ENCODE data around the gene PNKP.

Gene PNKP

DNA sequence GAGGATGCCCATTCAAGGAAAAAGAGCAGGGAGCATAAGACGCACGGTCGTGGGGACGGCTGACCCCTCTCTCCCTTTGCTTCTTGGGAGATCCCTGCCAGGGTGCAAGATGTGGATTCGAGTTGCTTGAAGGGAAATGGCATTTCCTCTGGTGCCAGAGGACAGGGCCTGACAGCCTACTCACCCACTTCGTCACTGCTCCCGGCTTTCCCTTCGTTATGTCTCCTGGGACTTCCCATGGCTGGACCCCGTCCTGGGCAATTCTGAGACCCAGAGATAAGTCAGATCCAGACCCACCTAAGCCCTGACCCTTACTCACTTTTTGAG is 11.3 kb upstream of the PNKP start:
- peaks cover 23% of the 10 kb centered on the region for H3K79me2 ChIP-seq (ENCODE audit: control insufficient read depth, low read length)
- H3K27ac ChIP-seq (ENCODE audit: low read depth, low read length): no peak overlapping the region
- H3K4me1 ChIP-seq (ENCODE audit: control insufficient read depth, low read length): peaks cover 22% of the 10 kb centered on the region
- H3K9me3 ChIP-seq (ENCODE audit: control insufficient read depth, insufficient read depth, low read length): peaks cover 3% of the 10 kb centered on the region; the same call in 1 of the 2 replicates
- H3K27me3 ChIP-seq (ENCODE audit: control insufficient read depth, low read length): no peaks in the 10 kb centered on the region
- H3K4me2 ChIP-seq (ENCODE audit: low read length): peak overlapping the region; percentile 71
- TF ChIP-seq CTCF (IDR thresholded peaks at IDR 0.05; ENCODE audit: low read depth, low read length, poor library complexity, severe bottlenecking) (no peak), EZH2phosphoT487 (IDR thresholded peaks at IDR 0.05; ENCODE audit: borderline replicate concordance, low read length) (no peak)
- no peaks in the 10 kb centered on the region for H4K20me1 ChIP-seq (ENCODE audit: control insufficient read depth, insufficient read depth, low read depth, low read length)
- H3K4me3 ChIP-seq (ENCODE audit: low read length): peak overlapping the region; percentile 90
- no peaks in the 10 kb centered on the region for H3K9me2 ChIP-seq (replicated peaks; ENCODE audit: control insufficient read depth, low read length)
- peaks cover 22% of the 10 kb centered on the region for H3K36me3 ChIP-seq (ENCODE audit: control insufficient read depth, low read length)
- H3F3A ChIP-seq (ENCODE audit: control insufficient read depth, insufficient read depth): no peaks in the 10 kb centered on the region

DNA sequence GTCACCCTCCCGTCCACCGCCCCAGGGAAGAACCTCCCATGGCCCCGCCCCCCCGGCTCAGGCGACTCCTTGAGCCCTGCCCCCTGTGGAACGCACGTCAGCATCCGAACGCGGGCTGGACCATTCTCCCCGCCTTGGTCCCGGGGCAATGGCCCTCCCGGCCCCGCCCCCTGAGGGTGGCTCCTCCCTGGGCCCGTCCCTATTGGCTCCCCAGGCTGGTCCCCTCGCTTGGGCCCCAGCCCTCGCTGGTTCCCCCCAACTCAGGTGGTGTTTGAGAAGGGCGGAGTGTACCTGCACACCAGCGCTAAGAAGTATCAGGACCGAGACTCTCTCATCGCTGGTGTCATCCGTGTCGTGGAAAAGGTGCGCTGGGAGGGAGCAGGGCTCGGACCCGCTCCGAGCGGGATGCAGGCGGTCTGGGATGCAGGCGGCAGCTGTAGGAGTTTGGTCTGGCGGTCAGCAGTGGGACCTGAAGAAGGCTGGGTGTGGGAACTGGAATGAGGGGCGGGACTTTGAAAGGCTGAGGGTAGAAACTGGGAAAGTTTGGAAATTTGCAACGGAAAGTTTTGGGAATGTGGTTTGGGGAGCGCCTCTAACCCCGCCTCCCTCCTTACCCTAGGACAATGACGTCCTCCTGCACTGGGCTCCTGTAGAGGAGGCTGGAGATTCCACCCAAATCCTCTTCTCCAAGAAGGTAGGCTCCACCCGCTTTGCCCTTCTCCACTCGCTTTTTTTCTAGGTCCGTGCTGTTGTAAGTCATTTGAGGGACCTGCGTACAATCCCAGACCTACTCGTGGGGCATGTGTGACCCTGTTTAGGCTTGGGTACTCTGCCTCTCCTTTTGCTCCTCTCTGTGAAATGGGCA is 10.7 kb upstream of the PNKP start:
- Histone ChIP-seq H3K27me3 (ENCODE audit: control insufficient read depth, low read length) (no peaks in the 10 kb centered on the region), H3K79me2 (ENCODE audit: control insufficient read depth, low read length) (peaks cover 23% of the 10 kb centered on the region), H3K4me3 (ENCODE audit: low read length) (peak overlapping the region; percentile 90), H3K4me2 (ENCODE audit: low read length) (peak overlapping the region; percentile 71), H3K9me2 (replicated peaks; ENCODE audit: control insufficient read depth, low read length) (no peaks in the 10 kb centered on the region), H3K9me3 (ENCODE audit: control insufficient read depth, insufficient read depth, low read length) (peaks cover 3% of the 10 kb centered on the region; the same call in 1 of the 2 replicates), H3F3A (ENCODE audit: control insufficient read depth, insufficient read depth) (no peaks in the 10 kb centered on the region), H3K4me1 (ENCODE audit: control insufficient read depth, low read length) (peaks cover 22% of the 10 kb centered on the region), H3K27ac (ENCODE audit: low read depth, low read length) (peak overlapping the region; percentile 77), H3K36me3 (ENCODE audit: control insufficient read depth, low read length) (peaks cover 18% of the 10 kb centered on the region), H4K20me1 (ENCODE audit: control insufficient read depth, insufficient read depth, low read depth, low read length) (no peaks in the 10 kb centered on the region)
- TF ChIP-seq CTCF (IDR thresholded peaks at IDR 0.05; ENCODE audit: low read depth, low read length, poor library complexity, severe bottlenecking) (no peak), EZH2phosphoT487 (IDR thresholded peaks at IDR 0.05; ENCODE audit: borderline replicate concordance, low read length) (no peak)

- H3F3A ChIP-seq (ENCODE audit: control insufficient read depth, insufficient read depth): no peaks in the 10 kb centered on the region
- H3K27ac ChIP-seq (ENCODE audit: low read depth, low read length): peak within 1 kb of the TSS; percentile 79
- H4K20me1 ChIP-seq (ENCODE audit: control insufficient read depth, insufficient read depth, low read depth, low read length): no peaks in the 10 kb centered on the region
- peaks cover 22% of the 10 kb centered on the region for H3K4me1 ChIP-seq (ENCODE audit: control insufficient read depth, low read length)
- H3K4me2 ChIP-seq (ENCODE audit: low read length): peak within 1 kb of the TSS; percentile 96
- peaks cover 10% of the 10 kb centered on the region for H3K36me3 ChIP-seq (ENCODE audit: control insufficient read depth, low read length)
- H3K79me2 ChIP-seq (ENCODE audit: control insufficient read depth, low read length): peaks cover 23% of the 10 kb centered on the region
- H3K27me3 ChIP-seq (ENCODE audit: control insufficient read depth, low read length): no peaks in the 10 kb centered on the region
- TF ChIP-seq EZH2phosphoT487 (IDR thresholded peaks at IDR 0.05; ENCODE audit: borderline replicate concordance, low read length) (no peak), CTCF (IDR thresholded peaks at IDR 0.05; ENCODE audit: low read depth, low read length, poor library complexity, severe bottlenecking) (no peak)
- H3K4me3 ChIP-seq (ENCODE audit: low read length): peak within 1 kb of the TSS; percentile 90
- H3K9me2 ChIP-seq (replicated peaks; ENCODE audit: control insufficient read depth, low read length): no peaks in the 10 kb centered on the region
- no peaks in the 10 kb centered on the region for H3K9me3 ChIP-seq (ENCODE audit: control insufficient read depth, insufficient read depth, low read length)
Observed at GRCh38 chr19:49877020-49877878, 9.9 kb upstream of the PNKP start, which contains the start of the genes AKT1S1 and TBC1D17. Gene AKT1S1, minus strand, starts transcription at chr19:49877355. Its CDS starts 4,060 bp downstream, at chr19:49873295. Gene TBC1D17, plus strand, starts transcription at chr19:49877702. Its CDS starts 22 bp downstream, at chr19:49877724.
